IMR-90 (cell line): ENCODE measurements around the gene CCDC40. TPM values are rescaled to one million over a fixed set of nuclear protein-coding genes. Genes with fewer than 3 reads are reported as not detected.
A peak's percentile ranks its signal among the peaks of the same experiment; 100 is the strongest.

Experiments used
- ATAC-seq: fragments of 200-7000 bp; cut with Tn5 transposase; 2 replicates; pipeline ENCODE4 v1.9.1; 2020; ENCODE audit warnings: low read depth, mild to moderate bottlenecking, moderate library complexity
- BruUV-seq: library from RNA; stranded (reverse); fragments of 400-500 nt; replicated peaks from 2 replicates; lab custom pipeline; 2021; lab: Mats Ljungman, UMichigan
- CTCF ChIA-PET: fragments of 300-600 bp; formaldehyde crosslinking; extraction: SDS; loops from one replicate; lab custom pipeline; 2021; ENCODE audit warnings: antibody characterized with exemption; lab: Yijun Ruan, JAX
- POLR2A ChIA-PET: fragments of 300-600 bp; sonication (Branson Sonifier 250); formaldehyde crosslinking; loops from one replicate; lab custom pipeline; 2022; ENCODE audit warnings: antibody characterized with exemption; ENCODE audit not compliant: unreplicated experiment; lab: Charles Lee
- DNase-seq: peaks from one replicate; pipeline ENCODE4 v3.0.0; 2013
- H2AFZ ChIP-seq: replicated peaks from 2 replicates; pipeline ENCODE3; 2013; ENCODE audit warnings: low read length, mild to moderate bottlenecking; ENCODE audit not compliant: poor library complexity
- H2AK5ac ChIP-seq: 2 replicates; pipeline ENCODE4 v1.6.1; 2013; ENCODE audit warnings: low read depth, low read length, inconsistent platforms
- H2AK9ac ChIP-seq: replicated peaks from 2 replicates; pipeline ENCODE3; 2013; ENCODE audit warnings: mild to moderate bottlenecking, low read depth, low read length, moderate library complexity; ENCODE audit not compliant: poor library complexity
- H2BK120ac ChIP-seq: 2 replicates; pipeline ENCODE4 v1.6.1; 2013; ENCODE audit warnings: low read depth, low read length, inconsistent platforms
- H2BK15ac ChIP-seq: 3 replicates; pipeline ENCODE4 v1.6.1; 2013; ENCODE audit warnings: low read depth, low read length, inconsistent platforms
- H2BK20ac ChIP-seq: 2 replicates; pipeline ENCODE4 v1.6.1; 2013; ENCODE audit warnings: low read depth, mild to moderate bottlenecking, inconsistent platforms, low read length, moderate library complexity
- H2BK5ac ChIP-seq: 2 replicates; pipeline ENCODE4 v1.6.1; 2013; ENCODE audit warnings: mild to moderate bottlenecking, low read depth, low read length, inconsistent platforms; ENCODE audit not compliant: poor library complexity, severe bottlenecking
- H3K14ac ChIP-seq: replicated peaks from 2 replicates; pipeline ENCODE4 v1.6.1; 2013; ENCODE audit warnings: low read depth, low read length, inconsistent platforms
- H3K18ac ChIP-seq: 2 replicates; pipeline ENCODE4 v1.6.1; 2013; ENCODE audit warnings: low read depth, low read length, control low read depth
- H3K23ac ChIP-seq: 2 replicates; pipeline ENCODE4 v1.6.1; 2013; ENCODE audit warnings: low read depth, low read length, inconsistent platforms
- H3K27ac ChIP-seq: 2 replicates; pipeline ENCODE4 v1.5.1; 2013; ENCODE audit warnings: mild to moderate bottlenecking, control low read depth, low read length; ENCODE audit not compliant: insufficient read depth
- H3K27me3 ChIP-seq: 2 replicates; pipeline ENCODE4 v1.6.1; 2013; ENCODE audit warnings: low read length; ENCODE audit not compliant: control insufficient read depth, insufficient read depth
- H3K36me3 ChIP-seq: 2 replicates; pipeline ENCODE4 v1.6.1; 2013; ENCODE audit warnings: low read length, mixed read lengths; ENCODE audit not compliant: control insufficient read depth, insufficient read depth
- H3K4ac ChIP-seq: 2 replicates; pipeline ENCODE4 v1.6.1; 2013; ENCODE audit warnings: low read depth, low read length, inconsistent platforms
- H3K4me1 ChIP-seq: 2 replicates; pipeline ENCODE4 v1.6.1; 2013; ENCODE audit warnings: low read length, mixed read lengths; ENCODE audit not compliant: control insufficient read depth, insufficient read depth
- H3K4me2 ChIP-seq: 2 replicates; pipeline ENCODE4 v1.6.1; 2013; ENCODE audit warnings: low read depth, mild to moderate bottlenecking, control low read depth, low read length, moderate library complexity
- H3K4me3 ChIP-seq: 2 replicates; pipeline ENCODE4 v1.5.1; 2013; ENCODE audit warnings: low read depth, mild to moderate bottlenecking, control low read depth, low read length, moderate library complexity; ENCODE audit not compliant: insufficient read depth
- H3K56ac ChIP-seq: 2 replicates; pipeline ENCODE4 v1.6.1; 2013; ENCODE audit warnings: low read length, inconsistent platforms; ENCODE audit not compliant: insufficient read depth; ENCODE audit errors: extremely low read depth
- H3K79me1 ChIP-seq, 2 experiments: 2 replicates each; pipeline ENCODE4 v1.6.1; 2013; ENCODE audit warnings: low read length in 2 of 2, inconsistent platforms in 1 of 2, low read depth in 1 of 2
- H3K9ac ChIP-seq: 2 replicates; pipeline ENCODE4 v1.6.1; 2013; ENCODE audit warnings: low read depth, low read length, control low read depth
- H3K9me1 ChIP-seq: 2 replicates; pipeline ENCODE4 v1.6.1; 2013; ENCODE audit warnings: low read length, inconsistent platforms; ENCODE audit not compliant: insufficient read depth
- H3K9me3 ChIP-seq: 2 replicates; pipeline ENCODE4 v1.6.1; 2013; ENCODE audit warnings: low read length; ENCODE audit not compliant: control insufficient read depth, insufficient read depth
- H4K20me1 ChIP-seq: 2 replicates; pipeline ENCODE4 v1.6.1; 2013; ENCODE audit warnings: low read length, inconsistent platforms; ENCODE audit not compliant: insufficient read depth
- H4K5ac ChIP-seq: 2 replicates; pipeline ENCODE4 v1.6.1; 2013; ENCODE audit warnings: mild to moderate bottlenecking, low read depth, low read length, control low read depth
- H4K8ac ChIP-seq, 2 experiments: 2 replicates each; pipeline ENCODE4 v1.6.1; 2013; ENCODE audit warnings: low read depth in 2 of 2, low read length in 2 of 2, control low read depth in 1 of 2, inconsistent platforms in 1 of 2
- H4K91ac ChIP-seq: 2 replicates; pipeline ENCODE4 v1.6.1; 2013; ENCODE audit warnings: low read depth, low read length, inconsistent platforms; ENCODE audit not compliant: insufficient read depth
- CEBPB ChIP-seq: IDR thresholded peaks from 2 replicates; pipeline ENCODE4 v1.6.1; 2012; ENCODE audit warnings: low read depth, low read length, improper control_type of control experiment
- NFE2L2 ChIP-seq: fragments of 150-350 bp; IDR thresholded peaks from 2 replicates; pipeline ENCODE4 v1.6.1; 2016; ENCODE audit warnings: low read depth, mild to moderate bottlenecking, low read length
- RFX5 ChIP-seq: IDR thresholded peaks from 2 replicates; pipeline ENCODE4 v1.8.0; 2012; ENCODE audit warnings: low read depth, mild to moderate bottlenecking, low read length, moderate library complexity
- WGBS, 2 experiments: methylation state at CpG; one replicate each; pipeline versions ENCODE4 v1.1.5 to v1.1.7; 2013; ENCODE audit warnings: missing lambda C conversion rate in 2 of 2; ENCODE audit not compliant: insufficient read length in 1 of 2; ENCODE audit errors: extremely low coverage in 2 of 2; 5-methylcytosine and 5-hydroxymethylcytosine counted together
- dilution Hi-C: fragments of 300-500 bp; cut with HindIII; formaldehyde crosslinking; loops from one replicate; pipeline ENCODE4 v1.14.3; 2018; ENCODE audit warnings: low sequenced_read_pairs; ENCODE audit not compliant: unreplicated experiment
- in situ Hi-C: fragments of 300-500 bp; cut with MboI; formaldehyde crosslinking; loops from 3 replicates; pipeline ENCODE4 v1.14.3; 2019; ENCODE audit warnings: low sequenced_read_pairs, inconsistent platforms, mixed read lengths
- intact Hi-C: fragments of 100-400 bp; cut with micrococcal nuclease; formaldehyde crosslinking; loops from 2 replicates; pipeline ENCODE4 v1.10.0; 2022
- polyA plus RNA-seq, 3 experiments: library from polyadenylated mRNA; depleted of rRNA; stranded (reverse); fragments of >200 nt; gene quantifications; 2 replicates each; pipeline ENCODE4 v1.2.3, GENCODE V29; 2012; ENCODE audit warnings: low replicate concordance in 1 of 3
- total RNA-seq: library from RNA; depleted of rRNA; stranded (reverse); fragments of >200 nt; gene quantifications from 2 replicates; pipeline ENCODE4 v1.2.3, GENCODE V29; 2012

Gene CCDC40
- total and polyA plus RNA-seq, 2 of the 4 experiments (the other 2 are of a cell fraction), result 0.90 to 4.7 TPM

DNA sequence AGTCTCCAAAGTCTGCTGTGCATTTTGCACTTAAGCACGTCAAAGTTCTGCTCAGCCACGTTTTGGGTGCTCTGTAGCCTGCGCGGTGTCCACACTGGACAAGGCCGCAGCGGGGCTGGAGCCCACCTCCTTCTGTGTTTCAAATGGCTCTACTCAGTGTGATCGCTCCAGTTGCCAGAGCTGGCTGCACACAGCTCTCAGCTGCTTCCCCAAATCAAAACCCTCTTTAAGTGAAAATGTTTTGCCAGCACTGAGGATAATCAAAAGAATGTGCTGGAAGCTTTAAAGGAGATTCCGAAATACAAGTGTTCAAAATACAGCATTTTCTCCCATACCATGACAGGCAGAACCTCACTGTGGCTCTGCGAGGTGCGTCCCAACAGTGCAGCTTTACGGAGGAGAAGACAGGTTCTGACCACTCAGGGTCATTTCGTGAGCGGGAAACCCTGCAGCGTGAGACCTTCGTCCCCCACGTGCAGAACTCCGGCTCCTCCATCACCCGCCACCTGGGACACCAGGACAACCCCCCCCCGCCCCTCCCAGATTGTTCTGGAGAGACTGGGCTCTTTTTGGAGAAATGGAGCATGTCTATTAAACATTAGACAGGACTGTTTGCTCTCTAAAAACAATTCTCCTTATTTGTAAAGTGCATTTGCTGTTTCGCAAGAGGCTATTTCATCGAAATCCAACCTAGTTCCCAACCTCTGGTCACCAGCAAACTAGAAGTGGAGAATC, 17.4 kb upstream of the CCDC40 start:
- intact Hi-C loops, result no loop called here
- H3K36me3 ChIP-seq, result no peaks in the 10 kb centered on the region
- H4K5ac ChIP-seq, result no peak overlapping the region
- 100% methylated on average over 4 of the region's 21 CpGs; no CpG with 5 or more reads in 1 of the 2 experiments for WGBS, 2 experiments
- no peak for DNase-seq
- H3K4me3 ChIP-seq, result no peak overlapping the region
- no peak overlapping the region for H3K4ac ChIP-seq
- no peak overlapping the region for H2AK9ac ChIP-seq
- no peak overlapping the region for H3K14ac ChIP-seq
- H2BK20ac ChIP-seq, result no peak overlapping the region
- peaks cover 5% of the 10 kb centered on the region for H3K9me1 ChIP-seq
- no peak overlapping the region for H3K27ac ChIP-seq
- H3K23ac ChIP-seq, result no peak overlapping the region
- ATAC-seq, result no peak
- H2BK15ac ChIP-seq, result no peak overlapping the region
- no peak overlapping the region for H3K4me2 ChIP-seq
- peaks cover 2% of the 10 kb centered on the region; the same call in 1 of the 2 replicates for H3K9me3 ChIP-seq
- no peak overlapping the region for H2BK5ac ChIP-seq
- CTCF ChIA-PET, result interaction anchor here (0.6 kb wide), 1 partner anchor 18 kb away, joined by 5 read pairs; no protein-coding TSS in a partner anchor
- TF ChIP-seq RFX5 (no peak), CEBPB (peak; percentile 77), NFE2L2 (no peak)
- no peak overlapping the region for H4K8ac ChIP-seq
- no peak overlapping the region for H3K18ac ChIP-seq
- H3K4me1 ChIP-seq, result no peaks in the 10 kb centered on the region; the same call in 1 of the 2 replicates
- peaks cover 11 to 40% of the 10 kb centered on the region in 2 experiments for H3K79me1 ChIP-seq
- H3K9ac ChIP-seq, result no peak overlapping the region
- in situ Hi-C loops, result no loop called here
- H3K56ac ChIP-seq, result no peak overlapping the region
- H4K91ac ChIP-seq, result no peak overlapping the region
- POLR2A ChIA-PET, result no interaction called here
- H4K20me1 ChIP-seq, result peaks cover 29% of the 10 kb centered on the region
- BruUV-seq, result no TSS peak
- dilution Hi-C loops, result no loop called here
- no peaks in the 10 kb centered on the region for H3K27me3 ChIP-seq
- no peak overlapping the region for H2AK5ac ChIP-seq
- no peak overlapping the region for H2AFZ ChIP-seq
- H2BK120ac ChIP-seq, result no peak overlapping the region
